ENCODE results near the gene RASSF5.

Gene RASSF5

DNA sequence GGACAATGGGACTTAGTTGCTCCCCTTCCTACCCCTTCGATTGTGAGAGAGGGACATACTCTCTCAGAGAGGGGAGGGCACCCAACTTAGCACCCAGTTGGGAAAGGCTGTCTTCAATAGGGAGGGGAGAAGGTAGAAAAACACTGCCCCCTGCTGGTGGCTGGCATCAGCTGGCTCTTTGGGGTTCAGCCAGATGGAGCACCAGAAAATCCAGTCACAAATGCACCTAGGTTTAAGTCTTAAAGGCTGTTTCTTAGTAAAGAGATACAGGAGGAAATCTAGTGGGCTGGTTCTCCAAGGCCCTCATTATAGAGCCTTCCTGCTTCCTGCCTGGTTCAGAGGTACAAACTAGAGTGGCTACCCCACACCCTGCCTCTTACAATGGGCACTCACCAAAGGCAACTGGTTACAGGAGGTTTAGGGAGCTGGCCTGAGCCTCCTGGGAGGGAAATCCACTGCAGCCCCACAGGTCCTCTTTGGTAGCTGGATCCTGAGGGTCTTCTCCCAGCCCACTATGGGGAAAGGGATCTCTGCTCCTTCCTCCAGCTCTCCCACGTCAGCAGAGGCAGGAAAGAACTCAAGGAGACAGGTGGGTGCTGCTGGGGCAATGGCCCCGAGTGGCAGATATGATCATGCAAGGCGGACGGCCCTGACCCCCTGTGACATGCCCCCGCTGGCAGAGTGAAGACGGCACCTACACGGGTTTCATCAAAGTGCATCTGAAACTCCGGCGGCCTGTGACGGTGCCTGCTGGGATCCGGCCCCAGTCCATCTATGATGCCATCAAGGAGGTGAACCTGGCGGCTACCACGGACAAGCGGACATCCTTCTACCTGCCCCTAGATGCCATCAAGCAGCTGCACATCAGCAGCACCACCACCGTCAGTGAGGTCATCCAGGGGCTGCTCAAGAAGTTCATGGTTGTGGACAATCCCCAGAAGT, 76.6 kb downstream of the RASSF5 start:
- peak; percentile 27 for ATAC-seq (replicated peaks)
- peaks cover 0 to 2% of the 10 kb centered on the region in 2 donors for H3K9me3 Mint-ChIP-seq
- H3K27ac Mint-ChIP-seq = peak overlapping the region; percentile 94
- H3K36me3 Mint-ChIP-seq = peaks cover 48 to 72% of the 10 kb centered on the region in 2 donors
- peak overlapping the region; percentile 31 to 43 for H3K4me3 Mint-ChIP-seq
- peak; percentile 59 for DNase-seq
- H3K27me3 Mint-ChIP-seq = no peaks in the 10 kb centered on the region
- H3K4me1 Mint-ChIP-seq = peaks cover 50 to 60% of the 10 kb centered on the region in 2 donors

DNA sequence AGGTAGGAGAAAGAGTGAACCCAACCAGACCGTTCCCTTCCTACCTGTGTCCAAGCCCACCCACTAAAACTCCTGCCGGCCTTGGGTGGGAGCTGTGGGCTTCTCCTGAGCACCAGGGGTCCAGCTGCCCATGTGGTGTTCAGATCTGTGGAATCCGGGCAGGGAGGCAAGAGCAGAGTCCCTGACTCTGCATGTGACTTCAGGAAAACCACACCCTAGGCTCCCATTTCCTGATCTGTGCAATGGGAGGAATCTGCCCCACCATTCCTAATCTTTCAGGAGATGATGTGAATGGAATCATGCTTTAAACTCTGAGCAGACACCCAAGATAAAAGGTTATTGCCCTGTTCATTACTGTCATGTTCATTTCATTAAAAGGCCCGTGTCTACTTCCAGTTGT, 77.4 kb downstream of the RASSF5 start:
- no peak overlapping the region for H3K4me3 Mint-ChIP-seq
- peaks cover 49 to 69% of the 10 kb centered on the region in 2 donors for H3K36me3 Mint-ChIP-seq
- H3K27ac Mint-ChIP-seq = no peak overlapping the region
- no peak for DNase-seq
- ATAC-seq (replicated peaks) = no peak
- H3K27me3 Mint-ChIP-seq = no peaks in the 10 kb centered on the region
- H3K9me3 Mint-ChIP-seq = peaks cover 0 to 2% of the 10 kb centered on the region in 2 donors
- H3K4me1 Mint-ChIP-seq = peaks cover 46 to 58% of the 10 kb centered on the region in 2 donors

DNA sequence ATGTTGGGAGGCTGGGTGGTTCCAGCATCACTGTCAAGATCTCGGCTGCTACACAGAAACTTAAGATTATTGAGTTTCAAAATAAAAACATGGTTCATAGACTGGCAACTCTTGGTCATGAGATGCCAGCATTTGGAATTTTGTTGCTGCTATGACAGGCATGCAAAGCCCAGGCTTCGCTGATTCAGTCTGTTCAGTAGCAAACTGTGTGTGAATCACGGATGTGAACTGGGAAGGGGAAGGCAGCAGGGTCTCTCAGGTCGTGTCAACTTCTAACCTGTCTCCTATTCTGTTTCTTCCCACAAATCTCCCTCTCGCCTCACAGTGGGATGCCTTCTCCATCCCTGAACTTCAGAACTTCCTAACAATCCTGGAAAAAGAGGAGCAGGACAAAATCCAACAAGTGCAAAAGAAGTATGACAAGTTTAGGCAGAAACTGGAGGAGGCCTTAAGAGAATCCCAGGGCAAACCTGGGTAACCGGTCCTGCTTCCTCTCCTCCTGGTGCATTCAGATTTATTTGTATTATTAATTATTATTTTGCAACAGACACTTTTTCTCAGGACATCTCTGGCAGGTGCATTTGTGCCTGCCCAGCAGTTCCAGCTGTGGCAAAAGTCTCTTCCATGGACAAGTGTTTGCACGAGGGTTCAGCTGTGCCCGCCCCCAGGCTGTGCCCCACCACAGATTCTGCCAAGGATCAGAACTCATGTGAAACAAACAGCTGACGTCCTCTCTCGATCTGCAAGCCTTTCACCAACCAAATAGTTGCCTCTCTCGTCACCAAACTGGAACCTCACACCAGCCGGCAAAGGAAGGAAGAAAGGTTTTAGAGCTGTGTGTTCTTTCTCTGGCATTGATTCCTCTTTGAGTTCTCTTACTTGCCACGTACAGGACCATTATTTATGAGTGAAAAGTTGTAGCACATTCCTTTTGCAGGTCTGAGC, 79.4 kb downstream of the RASSF5 start:
- Mint-ChIP-seq H3K36me3 (peaks cover 33 to 61% of the 10 kb centered on the region in 2 donors), H3K27ac (peak overlapping the region; percentile 85), H3K4me1 (peaks cover 36 to 57% of the 10 kb centered on the region in 2 donors), H3K27me3 (no peaks in the 10 kb centered on the region), H3K9me3 (no peaks in the 10 kb centered on the region), H3K4me3 (no peak overlapping the region)
- DNase-seq (no peak), ATAC-seq (replicated peaks) (no peak)

DNA sequence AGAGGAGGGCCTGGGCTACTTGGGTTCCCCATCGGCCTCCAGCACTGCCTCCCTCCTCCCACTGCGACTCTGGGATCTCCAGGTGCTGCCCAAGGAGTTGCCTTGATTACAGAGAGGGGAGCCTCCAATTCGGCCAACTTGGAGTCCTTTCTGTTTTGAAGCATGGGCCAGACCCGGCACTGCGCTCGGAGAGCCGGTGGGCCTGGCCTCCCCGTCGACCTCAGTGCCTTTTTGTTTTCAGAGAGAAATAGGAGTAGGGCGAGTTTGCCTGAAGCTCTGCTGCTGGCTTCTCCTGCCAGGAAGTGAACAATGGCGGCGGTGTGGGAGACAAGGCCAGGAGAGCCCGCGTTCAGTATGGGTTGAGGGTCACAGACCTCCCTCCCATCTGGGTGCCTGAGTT, 80.6 kb downstream of the RASSF5 start:
- Mint-ChIP-seq H3K36me3 (peaks cover 37 to 67% of the 10 kb centered on the region in 2 donors), H3K9me3 (no peaks in the 10 kb centered on the region), H3K4me1 (peaks cover 31 to 48% of the 10 kb centered on the region in 2 donors)

DNA sequence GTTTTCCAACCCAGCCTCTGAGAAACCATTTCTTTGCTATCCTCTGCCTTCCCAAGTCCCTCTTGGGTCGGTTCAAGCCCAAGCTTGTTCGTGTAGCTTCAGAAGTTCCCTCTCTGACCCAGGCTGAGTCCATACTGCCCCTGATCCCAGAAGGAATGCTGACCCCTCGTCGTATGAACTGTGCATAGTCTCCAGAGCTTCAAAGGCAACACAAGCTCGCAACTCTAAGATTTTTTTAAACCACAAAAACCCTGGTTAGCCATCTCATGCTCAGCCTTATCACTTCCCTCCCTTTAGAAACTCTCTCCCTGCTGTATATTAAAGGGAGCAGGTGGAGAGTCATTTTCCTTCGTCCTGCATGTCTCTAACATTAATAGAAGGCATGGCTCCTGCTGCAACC, 81.2 kb downstream of the RASSF5 start:
- DNase-seq = no peak
- no peak overlapping the region for H3K4me3 Mint-ChIP-seq
- H3K27ac Mint-ChIP-seq = peak overlapping the region; percentile 60
- peaks cover 25 to 42% of the 10 kb centered on the region in 2 donors for H3K4me1 Mint-ChIP-seq
- peaks cover 38 to 66% of the 10 kb centered on the region in 2 donors for H3K36me3 Mint-ChIP-seq
- no peaks in the 10 kb centered on the region for H3K27me3 Mint-ChIP-seq
- no peak for ATAC-seq (replicated peaks)
- H3K9me3 Mint-ChIP-seq = no peaks in the 10 kb centered on the region

More for the DNA sequence above, 80.6 kb downstream of the RASSF5 start:
- H3K27ac Mint-ChIP-seq = peak overlapping the region; percentile 82
- no peaks in the 10 kb centered on the region for H3K27me3 Mint-ChIP-seq
- ATAC-seq (replicated peaks) (no peak), DNase-seq (no peak)
- H3K4me3 Mint-ChIP-seq = no peak overlapping the region

DNA sequence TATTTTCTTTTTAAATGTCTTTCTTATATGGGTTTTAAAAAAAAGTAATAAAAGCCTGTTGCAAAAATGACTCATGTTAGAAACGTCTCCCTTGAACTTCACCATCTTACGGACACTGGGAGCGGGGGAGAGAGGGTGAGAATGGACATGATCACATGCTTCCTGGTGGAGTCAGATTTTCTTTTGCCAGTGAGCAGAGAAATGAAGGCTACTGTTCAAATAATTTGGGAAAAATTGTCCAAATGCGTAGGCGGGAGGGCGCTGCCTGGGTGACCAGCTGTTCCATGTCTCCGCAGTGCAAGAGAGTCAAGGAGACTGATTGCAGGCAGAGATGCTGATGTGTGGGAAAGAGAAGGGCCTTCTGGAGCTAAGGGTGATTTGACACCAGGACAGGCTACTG, 81.9 kb downstream of the RASSF5 start:
- H3K4me3 Mint-ChIP-seq = peak overlapping the region in 1 of 2 donors; percentile 28
- peaks cover 44 to 69% of the 10 kb centered on the region in 2 donors for H3K36me3 Mint-ChIP-seq
- H3K27me3 Mint-ChIP-seq = no peaks in the 10 kb centered on the region
- peak overlapping the region; percentile 21 for H3K27ac Mint-ChIP-seq
- DNase-seq (no peak), ATAC-seq (replicated peaks) (no peak)
- H3K9me3 Mint-ChIP-seq = no peaks in the 10 kb centered on the region
- peaks cover 24 to 39% of the 10 kb centered on the region in 2 donors for H3K4me1 Mint-ChIP-seq

DNA sequence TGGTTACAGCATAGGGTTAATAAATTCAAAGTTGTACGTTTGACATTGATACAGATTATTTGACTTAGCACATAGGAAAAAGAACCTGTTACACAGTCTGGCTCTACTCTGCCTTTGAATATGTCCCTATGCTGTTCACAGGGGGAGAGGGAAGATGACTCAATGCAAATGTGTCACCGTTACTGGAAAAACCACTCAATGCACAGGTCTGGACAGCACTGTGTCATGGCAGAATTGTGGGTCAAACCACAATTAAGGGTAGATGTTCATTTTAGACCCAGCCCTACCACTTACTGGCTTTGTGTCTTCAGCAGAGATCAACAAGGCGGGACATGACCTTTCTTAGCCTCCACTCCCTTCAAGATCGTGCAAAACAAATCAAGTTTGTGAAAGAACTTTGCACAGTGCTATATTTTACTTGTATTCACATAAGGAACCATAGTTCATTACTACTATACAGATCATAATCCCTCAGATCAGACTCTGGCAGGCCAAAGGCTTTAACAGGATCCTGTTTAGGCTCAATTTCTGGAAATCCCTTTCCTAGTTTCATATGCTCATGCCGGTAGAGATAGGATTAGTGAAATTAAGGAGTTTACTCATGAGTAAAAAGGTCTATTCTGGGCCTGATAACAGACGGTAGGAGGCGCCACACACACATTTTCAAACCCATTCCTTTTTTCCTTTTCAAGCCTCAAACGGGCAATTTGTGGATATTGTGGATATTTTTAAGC, 82.9 kb downstream of the RASSF5 start:
- ATAC-seq (replicated peaks) (peak; percentile 95 to 96), DNase-seq (peak; percentile 50)
- Mint-ChIP-seq H3K36me3 (peaks cover 38 to 71% of the 10 kb centered on the region in 2 donors), H3K27me3 (no peaks in the 10 kb centered on the region), H3K27ac (peak overlapping the region; percentile 86), H3K9me3 (no peaks in the 10 kb centered on the region), H3K4me3 (peak overlapping the region in 1 of 2 donors; percentile 46), H3K4me1 (peaks cover 21 to 34% of the 10 kb centered on the region in 2 donors)

DNA sequence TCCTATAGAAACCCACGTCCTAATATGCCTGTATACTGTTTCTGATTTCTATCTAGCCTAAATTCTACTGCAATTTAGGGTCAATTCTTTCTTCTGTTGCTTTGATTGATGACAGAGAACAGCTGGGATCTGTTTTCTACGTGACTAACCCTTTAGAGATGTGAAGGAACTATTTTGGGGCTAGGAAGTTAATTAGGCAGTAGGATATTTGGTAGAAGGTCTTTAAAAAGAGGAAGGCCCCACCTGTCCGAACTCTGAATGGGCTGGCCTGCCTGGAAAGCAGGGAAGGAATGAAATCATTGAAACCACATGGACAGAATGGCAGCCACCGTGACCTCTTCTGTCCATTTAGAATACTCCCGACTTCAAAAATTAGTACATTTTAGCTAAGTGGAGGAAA, 83.9 kb downstream of the RASSF5 start:
- Mint-ChIP-seq H3K4me3 (no peak overlapping the region), H3K36me3 (peaks cover 33 to 74% of the 10 kb centered on the region in 2 donors), H3K27ac (peak overlapping the region; percentile 63), H3K4me1 (peaks cover 20 to 33% of the 10 kb centered on the region in 2 donors), H3K9me3 (no peaks in the 10 kb centered on the region), H3K27me3 (no peaks in the 10 kb centered on the region)
- ATAC-seq (replicated peaks) (no peak), DNase-seq (no peak)

DNA sequence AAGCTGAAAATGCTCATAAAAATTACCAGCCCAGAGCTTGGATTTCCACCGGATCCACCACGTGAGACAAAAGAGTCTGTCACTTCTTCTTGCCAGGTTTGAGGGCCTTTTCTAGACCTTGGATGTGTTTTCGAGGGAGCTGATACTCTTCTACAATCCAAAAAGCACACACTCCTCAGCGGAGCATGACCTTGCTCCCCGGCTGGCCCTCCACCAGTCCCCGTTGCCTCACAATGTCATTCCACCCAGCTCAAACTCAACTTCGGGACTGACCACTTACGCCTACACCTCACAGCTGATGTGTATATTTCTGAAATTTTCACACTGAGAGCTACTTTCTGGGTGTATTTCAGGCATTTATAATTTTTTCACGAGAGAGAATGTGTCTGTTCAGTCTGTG, 84.4 kb downstream of the RASSF5 start:
- H3K27ac Mint-ChIP-seq = peak overlapping the region; percentile 56
- H3K4me3 Mint-ChIP-seq = no peak overlapping the region
- no peak for DNase-seq
- no peaks in the 10 kb centered on the region for H3K9me3 Mint-ChIP-seq
- peaks cover 34 to 72% of the 10 kb centered on the region in 2 donors for H3K36me3 Mint-ChIP-seq
- H3K4me1 Mint-ChIP-seq = peaks cover 20 to 33% of the 10 kb centered on the region in 2 donors
- ATAC-seq (replicated peaks) = no peak
- no peaks in the 10 kb centered on the region for H3K27me3 Mint-ChIP-seq

DNA sequence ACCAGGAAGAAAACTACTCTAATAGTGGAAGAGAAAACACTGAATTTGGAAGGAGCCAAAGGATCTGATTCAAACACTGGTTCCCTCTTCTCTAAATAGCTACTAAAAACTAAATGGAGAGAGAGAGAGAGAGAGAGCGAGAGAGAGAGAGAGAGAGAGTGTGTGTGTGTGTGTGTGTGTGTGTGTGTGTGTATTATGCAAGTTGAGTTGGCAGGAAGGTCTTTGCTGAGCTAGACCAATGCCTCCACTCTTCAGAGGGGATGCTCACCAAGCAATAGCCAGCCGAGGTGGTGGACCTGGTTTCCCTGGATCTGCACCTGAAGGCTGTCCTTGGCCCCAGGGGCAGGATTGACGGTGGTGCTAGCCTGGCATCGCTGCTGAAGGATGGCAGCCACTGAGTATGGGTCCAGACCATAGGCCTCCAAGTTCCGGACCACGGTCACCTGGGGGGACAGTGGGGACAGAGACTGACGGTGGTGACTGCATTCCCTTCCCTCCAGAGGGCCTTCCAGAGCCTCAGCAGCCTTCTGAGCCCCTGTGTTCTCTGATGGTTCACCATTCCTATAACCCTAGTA, 86.1 kb downstream of the RASSF5 start:
- Mint-ChIP-seq H3K4me3 (no peak overlapping the region), H3K27ac (peak overlapping the region; percentile 65), H3K36me3 (peaks cover 35 to 68% of the 10 kb centered on the region in 2 donors), H3K9me3 (no peaks in the 10 kb centered on the region), H3K4me1 (peaks cover 20 to 36% of the 10 kb centered on the region in 2 donors), H3K27me3 (no peaks in the 10 kb centered on the region)
- ATAC-seq (replicated peaks) (no peak), DNase-seq (no peak)

DNA sequence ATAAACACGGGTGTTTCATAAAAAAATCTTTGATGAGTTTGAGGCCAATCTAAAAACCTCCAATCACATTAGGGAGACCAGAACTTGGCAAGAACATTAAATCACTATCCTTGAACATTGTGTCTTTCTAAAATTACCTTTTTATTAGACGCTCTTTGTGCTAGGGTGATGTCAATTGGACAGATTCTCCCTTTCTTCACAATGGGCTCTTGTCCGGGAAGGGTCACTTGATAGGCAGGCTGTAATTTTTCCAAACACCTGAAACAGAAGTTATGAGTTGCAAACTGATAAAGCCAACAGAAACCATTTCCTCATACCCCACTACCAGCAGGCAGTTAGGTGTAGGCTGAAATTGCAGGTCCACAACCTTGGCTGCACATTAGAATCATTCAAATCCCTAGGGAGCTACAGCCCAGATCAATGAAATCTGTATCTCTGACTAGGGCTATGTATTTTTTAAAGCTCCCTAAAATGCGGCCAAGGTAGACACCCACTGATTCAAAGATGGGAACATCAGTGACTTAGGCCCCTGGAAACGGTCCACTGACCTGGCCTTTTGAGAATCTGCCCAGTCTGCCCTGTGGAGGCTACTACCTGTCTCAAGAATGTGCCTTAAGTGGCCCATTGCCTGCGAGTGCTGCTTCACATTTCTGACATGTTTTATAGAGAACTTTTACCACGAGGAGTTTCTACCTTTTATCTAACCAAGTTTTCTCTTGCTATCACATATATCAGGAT, 88.4 kb downstream of the RASSF5 start:
- peaks cover 5 to 14% of the 10 kb centered on the region in 2 donors for H3K4me1 Mint-ChIP-seq
- no peak overlapping the region for H3K27ac Mint-ChIP-seq
- ATAC-seq (replicated peaks) (no peak), DNase-seq (no peak)
- no peaks in the 10 kb centered on the region for H3K27me3 Mint-ChIP-seq
- H3K4me3 Mint-ChIP-seq = no peak overlapping the region
- H3K36me3 Mint-ChIP-seq = peaks cover 39 to 66% of the 10 kb centered on the region in 2 donors
- no peaks in the 10 kb centered on the region for H3K9me3 Mint-ChIP-seq

DNA sequence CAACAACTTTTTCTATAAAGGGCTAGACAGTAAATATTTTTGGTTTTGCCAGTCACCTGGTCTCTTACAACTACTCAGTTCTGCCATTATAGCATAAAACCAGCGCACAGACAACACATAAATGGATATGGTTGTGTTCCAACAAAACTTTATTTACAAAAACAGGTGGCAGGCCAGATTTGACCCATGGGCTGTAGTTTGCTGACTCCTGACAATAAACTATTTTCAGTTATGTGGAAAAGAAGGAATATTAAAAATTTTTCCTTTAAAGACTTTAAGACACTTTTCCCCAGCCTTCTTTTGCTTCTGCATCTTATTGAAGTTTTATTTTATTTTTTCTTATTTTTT, 89.0 kb downstream of the RASSF5 start:
- ATAC-seq (replicated peaks) = no peak
- DNase-seq = no peak
- peaks cover 40 to 67% of the 10 kb centered on the region in 2 donors for H3K36me3 Mint-ChIP-seq
- H3K4me3 Mint-ChIP-seq = no peak overlapping the region
- peaks cover 4 to 10% of the 10 kb centered on the region in 2 donors for H3K4me1 Mint-ChIP-seq
- no peak overlapping the region for H3K27ac Mint-ChIP-seq
- no peaks in the 10 kb centered on the region for H3K27me3 Mint-ChIP-seq
- H3K9me3 Mint-ChIP-seq = no peaks in the 10 kb centered on the region

DNA sequence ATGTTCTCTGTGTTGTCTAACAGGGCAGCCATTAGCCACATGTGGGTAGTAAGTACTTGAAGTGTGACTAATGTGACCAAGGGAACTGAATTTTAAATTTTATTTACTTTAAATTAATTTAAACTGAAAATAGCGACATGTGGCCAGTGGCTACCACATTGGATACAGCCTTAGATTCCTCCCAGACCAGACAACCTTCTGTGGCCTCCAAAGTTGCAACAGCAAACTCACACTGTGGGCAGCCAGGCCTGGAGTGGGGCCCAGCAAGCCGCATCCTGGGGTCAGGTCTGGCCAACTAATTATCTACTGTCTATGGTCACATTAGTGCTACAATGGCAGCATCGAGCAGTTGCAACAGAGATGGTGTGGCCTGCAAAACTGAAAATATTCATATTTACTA, 93.2 kb downstream of the RASSF5 start:
- Mint-ChIP-seq H3K27ac (no peak overlapping the region), H3K36me3 (peaks cover 36 to 50% of the 10 kb centered on the region in 2 donors), H3K9me3 (no peaks in the 10 kb centered on the region), H3K4me1 (peaks cover 0 to 4% of the 10 kb centered on the region in 2 donors), H3K4me3 (no peak overlapping the region), H3K27me3 (no peaks in the 10 kb centered on the region)
- ATAC-seq (replicated peaks) = no peak
- no peak for DNase-seq

Measured in stimulated activated naive B cell treated with anti-CD40 and anti-IgM and Interleukin-4, amounts not matched to agents 10 μg/mL and 1 μg/mL and 100 μg/mL, for 72 hours (primary cell).